Tibial nerve (tissue), 4 donors: ENCODE data around the gene SLC35F3. TPM values are rescaled to one million over a fixed set of nuclear protein-coding genes. Genes with fewer than 3 reads are reported as not detected.
A peak's percentile ranks its signal among the peaks of the same experiment; 100 is the strongest.

Experiments
- DNase-seq, 2 donors: peaks; one replicate each; pipeline ENCODE4 v3.0.0-alpha.2; 2019; ENCODE audit warnings: low spot score in 2 of 2
- H3K27ac ChIP-seq, 4 donors: fragments of 200-600 bp; sonication (generic) in 3 of 4; one replicate each; pipeline ENCODE4 v1.5.1; 2017 to 2019; ENCODE audit warnings: mild to moderate bottlenecking in 1 of 4
- H3K27me3 ChIP-seq, 2 donors: fragments of 200-600 bp; sonication (generic) in 1 of 2; one replicate each; pipeline versions ENCODE4 v1.5.1 to v1.6.0; 2017 to 2019
- H3K36me3 ChIP-seq, 3 donors: fragments of 200-600 bp; sonication (generic); one replicate each; pipeline ENCODE4 v1.5.1; 2018 to 2019
- H3K4me1 ChIP-seq, 4 donors: fragments of 200-600 bp; sonication (generic) in 3 of 4; one replicate each; pipeline ENCODE4 v1.5.1; 2017 to 2019
- H3K4me3 ChIP-seq, 4 donors: fragments of 200-600 bp; sonication (generic) in 3 of 4; one replicate each; pipeline ENCODE4 v1.5.1; 2017 to 2019; ENCODE audit warnings: mild to moderate bottlenecking in 1 of 4, moderate library complexity in 1 of 4
- H3K9me3 ChIP-seq, 4 donors: fragments of 200-600 bp; sonication (generic) in 3 of 4; one replicate each; pipeline ENCODE4 v1.5.1; 2017 to 2019
- CTCF ChIP-seq, 5 experiments: fragments of 200-600 bp in 3 of 5; fragments of 450-650 bp in 2 of 5; sonication (generic) in 3 of 5; IDR thresholded peaks; one replicate each; pipeline ENCODE4 v1.5.1; 2016 to 2019; ENCODE audit warnings: antibody characterized with exemption in 5 of 5, mild to moderate bottlenecking in 3 of 5, moderate library complexity in 2 of 5
- EP300 ChIP-seq, 2 donors: sonication (generic); formaldehyde crosslinking; IDR thresholded peaks; one replicate each; pipeline ENCODE4 v1.6.1; 2017; ENCODE audit warnings: antibody characterized with exemption in 2 of 2, mild to moderate bottlenecking in 1 of 2
- POLR2A ChIP-seq, 2 donors: fragments of 450-650 bp; IDR thresholded peaks; one replicate each; pipeline ENCODE4 v1.6.1; 2017; ENCODE audit warnings: antibody characterized with exemption in 2 of 2, mild to moderate bottlenecking in 2 of 2, moderate library complexity in 2 of 2
- WGBS, 2 donors: methylation state at CpG; one replicate each; pipeline ENCODE4 v1.1.5; 2018; 5-methylcytosine and 5-hydroxymethylcytosine counted together
- total RNA-seq, 4 donors: library from RNA; depleted of rRNA; stranded (reverse); fragments of >200 nt; gene quantifications; one replicate each; pipeline ENCODE4 v1.1.0, GENCODE V29; 2016

SLC35F3 gene
- total RNA-seq, 4 donors from 2014 or later = 0.90 TPM; not detected in 3

GRCh38 chr1:234154320-234155251 lies 250.1 kb downstream of the SLC35F3 start:
- Histone ChIP-seq H3K9me3 (no peaks in the 10 kb centered on the region), H3K27ac (no peak overlapping the region), H3K27me3 (no peaks in the 10 kb centered on the region), H3K4me1 (no peaks in the 10 kb centered on the region), H3K36me3 (no peaks in the 10 kb centered on the region), H3K4me3 (no peak overlapping the region)
- WGBS, 2 donors = 30 to 38% methylated on average over 7 of the region's 7 CpGs
- peak in 1 of 2 donors; percentile 34 for DNase-seq
- peak; percentile 48 to 83 (median 56) for TF ChIP-seq CTCF (IDR thresholded peaks at IDR 0.05)
- TF ChIP-seq EP300 (IDR thresholded peaks at IDR 0.05) = no peak

DNA sequence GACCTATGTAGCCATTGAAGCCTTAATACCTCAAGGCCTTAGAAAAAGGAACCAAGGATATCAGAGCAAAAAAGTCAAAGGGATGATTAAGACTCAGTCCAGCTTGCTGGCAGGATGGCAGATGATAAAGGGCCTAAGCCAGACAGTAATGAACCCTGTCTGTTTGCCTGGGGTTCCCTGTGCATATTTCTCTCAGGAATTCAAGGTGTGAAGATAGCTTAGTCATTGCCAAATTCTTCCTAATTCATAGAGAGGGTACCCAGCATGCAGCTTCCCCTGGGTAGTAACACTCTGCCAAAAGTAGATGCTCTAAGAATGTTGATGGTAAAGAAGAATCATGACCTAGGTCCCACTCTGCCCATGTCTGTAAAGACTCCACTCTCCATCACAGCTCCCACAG lies 258.2 kb downstream of the SLC35F3 start:
- H3K4me1 ChIP-seq = no peaks in the 10 kb centered on the region
- no peaks in the 10 kb centered on the region for H3K27me3 ChIP-seq
- H3K27ac ChIP-seq = no peak overlapping the region
- DNase-seq = no peak
- no peak overlapping the region for H3K4me3 ChIP-seq
- no peaks in the 10 kb centered on the region for H3K36me3 ChIP-seq
- no peaks in the 10 kb centered on the region for H3K9me3 ChIP-seq
- TF ChIP-seq POLR2A (IDR thresholded peaks at IDR 0.05) (no peak), CTCF (IDR thresholded peaks at IDR 0.05) (no peak), EP300 (IDR thresholded peaks at IDR 0.05) (no peak)

DNA sequence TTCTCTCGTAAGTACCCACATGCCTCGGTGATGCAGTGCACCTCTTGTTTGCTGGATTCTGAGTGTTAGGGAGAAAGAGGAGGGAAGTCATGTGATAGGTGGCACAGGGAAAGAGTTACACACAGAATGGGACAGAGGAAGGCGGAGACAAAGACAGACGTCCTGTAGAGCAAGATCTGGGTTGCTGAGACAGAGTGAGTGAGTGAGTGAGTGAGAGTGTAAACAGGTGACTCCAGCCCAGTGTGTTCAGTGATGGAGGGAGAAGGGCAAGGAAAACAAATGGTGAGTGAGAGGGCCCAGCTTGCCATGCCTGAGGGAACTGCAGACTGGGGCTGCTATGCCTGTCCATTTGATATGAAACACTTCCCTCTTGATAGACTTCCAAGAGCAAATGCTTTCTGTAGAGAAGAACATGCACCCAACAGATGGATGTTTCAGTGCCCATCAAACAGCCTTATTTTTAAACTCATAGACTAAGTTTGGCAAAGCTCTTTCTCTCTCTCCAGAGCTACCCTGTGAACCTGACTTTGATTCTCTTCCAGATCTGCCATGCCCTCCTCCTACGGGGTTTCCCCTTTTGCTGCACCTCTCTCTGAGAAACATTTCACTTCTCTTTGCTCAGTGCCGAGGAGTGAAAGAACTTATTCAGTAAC lies 258.9 kb downstream of the SLC35F3 start:
- WGBS, 2 donors = 50 to 52% methylated on average over 6 of the region's 6 CpGs
- H3K36me3 ChIP-seq = no peaks in the 10 kb centered on the region
- no peaks in the 10 kb centered on the region for H3K27me3 ChIP-seq
- H3K9me3 ChIP-seq = no peaks in the 10 kb centered on the region
- no peak overlapping the region for H3K4me3 ChIP-seq
- no peak overlapping the region for H3K27ac ChIP-seq
- no peaks in the 10 kb centered on the region for H3K4me1 ChIP-seq
- DNase-seq = no peak
- TF ChIP-seq POLR2A (IDR thresholded peaks at IDR 0.05) (no peak), CTCF (IDR thresholded peaks at IDR 0.05) (no peak), EP300 (IDR thresholded peaks at IDR 0.05) (no peak)

GRCh38 chr1:234164098-234164709 lies 259.7 kb downstream of the SLC35F3 start:
- TF ChIP-seq CTCF (IDR thresholded peaks at IDR 0.05) (no peak), EP300 (IDR thresholded peaks at IDR 0.05) (no peak), POLR2A (IDR thresholded peaks at IDR 0.05) (no peak)

More at GRCh38 chr1:234164098-234164709, 259.7 kb downstream of the SLC35F3 start:
- H3K36me3 ChIP-seq = no peaks in the 10 kb centered on the region
- H3K4me1 ChIP-seq = no peaks in the 10 kb centered on the region
- H3K4me3 ChIP-seq = no peak overlapping the region
- WGBS, 2 donors = 54 to 69% methylated on average over 5 of the region's 5 CpGs
- H3K9me3 ChIP-seq = no peaks in the 10 kb centered on the region
- no peaks in the 10 kb centered on the region for H3K27me3 ChIP-seq
- no peak for DNase-seq
- H3K27ac ChIP-seq = no peak overlapping the region
